Activated CD4-positive, alpha-beta T cell treated with anti-CD3 and anti-CD28 coated beads, Interleukin-2, amount 10 ng/mL, durations not matched to agents 7 days and 5 days (primary cell): ENCODE results near the gene CDON. TPM values are rescaled to one million over a fixed set of nuclear protein-coding genes. Genes with fewer than 3 reads are reported as not detected.
A peak's percentile ranks its signal among the peaks of the same experiment; 100 is the strongest.

Experiments used
- CTCF ChIA-PET: fragments of 350-600 bp; sonication (Branson Sonifier 250); formaldehyde crosslinking; loops from one replicate; lab custom pipeline; 2021; ENCODE audit warnings: antibody characterized with exemption; lab: Charles Lee
- POLR2A ChIA-PET: fragments of 350-600 bp; sonication (Branson Sonifier 250); formaldehyde crosslinking; loops from one replicate; lab custom pipeline; 2021; ENCODE audit warnings: antibody characterized with exemption; lab: Charles Lee
- DNase-seq: peaks from one replicate; pipeline ENCODE4 v3.0.0-alpha.2; 2020
- H3K27ac Mint-ChIP-seq: one replicate; pipeline ENCODE4 v1.8.0; 2021; ENCODE audit warnings: mild to moderate bottlenecking, moderate library complexity, mixed read lengths
- H3K27me3 Mint-ChIP-seq: one replicate; pipeline ENCODE4 v1.8.0; 2021; ENCODE audit warnings: mixed read lengths
- H3K36me3 Mint-ChIP-seq: one replicate; pipeline ENCODE4 v1.8.0; 2021; ENCODE audit warnings: low read depth, mixed read lengths
- H3K4me1 Mint-ChIP-seq: one replicate; pipeline ENCODE4 v1.8.0; 2021; ENCODE audit warnings: mixed read lengths
- H3K4me3 Mint-ChIP-seq: one replicate; pipeline ENCODE4 v1.8.0; 2021; ENCODE audit warnings: mild to moderate bottlenecking, moderate library complexity, mixed read lengths
- H3K9me3 Mint-ChIP-seq: one replicate; pipeline ENCODE4 v1.8.0; 2021; ENCODE audit warnings: mixed read lengths
- total RNA-seq, 2 experiments: library from RNA; stranded (reverse); gene quantifications; one replicate each; pipeline ENCODE4 v1.2.3, GENCODE V29; 2021

The CDON gene
- total RNA-seq, 2 experiments from 2014 or later = 2.6 to 3.4 TPM

GRCh38 chr11:125946712-125947418, 115.8 kb downstream of the CDON start:
- no peak for DNase-seq
- H3K4me3 Mint-ChIP-seq = no peak overlapping the region
- ChIA-PET CTCF (no interaction called here), POLR2A (no interaction called here)
- H3K9me3 Mint-ChIP-seq = no peaks in the 10 kb centered on the region
- H3K36me3 Mint-ChIP-seq = no peaks in the 10 kb centered on the region
- no peak overlapping the region for H3K27ac Mint-ChIP-seq
- H3K27me3 Mint-ChIP-seq = no peaks in the 10 kb centered on the region
- H3K4me1 Mint-ChIP-seq = peaks cover 4% of the 10 kb centered on the region

GRCh38 chr11:125945797-125946520, 116.7 kb downstream of the CDON start, which contains the start of gene VSIG10L2:
Gene VSIG10L2 (plus strand): TSS chr11:125946044. CDS start chr11:125946056, 12 bp downstream.
- no peaks in the 10 kb centered on the region for H3K27me3 Mint-ChIP-seq
- no peaks in the 10 kb centered on the region for H3K36me3 Mint-ChIP-seq
- H3K9me3 Mint-ChIP-seq = no peaks in the 10 kb centered on the region
- no peak within 1 kb of the TSS for H3K27ac Mint-ChIP-seq
- peaks cover 4% of the 10 kb centered on the region for H3K4me1 Mint-ChIP-seq
- no peak within 1 kb of the TSS for H3K4me3 Mint-ChIP-seq
- CTCF ChIA-PET = interaction anchor here (0.7 to 0.8 kb wide), 2 partner anchors 16 to 847 kb away, joined by 3 read pairs; no protein-coding TSS in a partner anchor
- DNase-seq = no peak
- POLR2A ChIA-PET = no interaction called here

DNA sequence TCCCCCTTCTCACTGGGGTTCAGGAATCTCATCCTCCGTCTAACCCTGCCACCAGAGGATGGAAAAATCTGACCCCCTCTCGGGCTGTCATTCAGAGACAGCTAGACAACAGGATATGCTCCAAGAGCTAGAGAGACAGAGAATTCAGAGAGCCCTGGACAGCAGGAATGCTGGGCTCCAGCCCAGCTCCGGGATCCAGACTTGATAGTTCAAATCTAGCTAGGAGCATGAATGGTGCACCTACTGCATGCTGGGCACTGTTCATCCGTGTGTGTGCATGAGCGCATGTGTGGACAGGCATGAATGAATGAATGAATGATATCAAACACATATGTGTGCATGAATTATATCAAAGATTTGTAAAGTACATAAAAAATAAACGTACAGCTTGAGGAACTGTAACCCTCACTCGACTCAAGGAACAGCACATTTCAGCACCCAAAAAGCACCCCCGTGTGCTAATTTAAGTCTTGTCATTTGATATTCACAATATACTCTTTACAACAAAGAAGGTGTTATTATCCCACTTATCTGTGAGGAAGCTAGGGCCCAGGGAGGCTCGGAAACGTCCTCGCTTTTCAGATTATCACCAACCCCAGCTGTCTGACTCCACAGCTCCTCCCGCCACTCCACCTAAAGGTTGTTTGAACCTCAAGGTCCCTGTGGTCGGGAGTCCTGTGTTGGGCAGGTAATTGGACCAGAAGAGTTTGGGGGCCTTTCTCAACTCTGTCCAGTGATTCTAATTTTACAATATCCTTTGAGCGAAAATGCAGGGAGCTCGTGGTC, 117.5 kb downstream of the CDON start:
- peaks cover 4% of the 10 kb centered on the region for H3K4me1 Mint-ChIP-seq
- no peak for DNase-seq
- CTCF ChIA-PET = interaction anchor here (0.8 kb wide), 1 partner anchor 15 kb away, joined by 3 read pairs; no protein-coding TSS in a partner anchor
- no peaks in the 10 kb centered on the region for H3K9me3 Mint-ChIP-seq
- no peaks in the 10 kb centered on the region for H3K36me3 Mint-ChIP-seq
- H3K27ac Mint-ChIP-seq = no peak overlapping the region
- POLR2A ChIA-PET = no interaction called here
- H3K27me3 Mint-ChIP-seq = no peaks in the 10 kb centered on the region
- H3K4me3 Mint-ChIP-seq = no peak overlapping the region

GRCh38 chr11:125944350-125945010, 118.2 kb downstream of the CDON start:
- Mint-ChIP-seq H3K9me3 (no peaks in the 10 kb centered on the region), H3K36me3 (no peaks in the 10 kb centered on the region), H3K4me3 (no peak overlapping the region), H3K27ac (no peak overlapping the region), H3K4me1 (peaks cover 4% of the 10 kb centered on the region), H3K27me3 (no peaks in the 10 kb centered on the region)
- CTCF ChIA-PET = interaction anchor here (1.3 kb wide), 1 partner anchor 10 kb away, joined by 3 read pairs; no protein-coding TSS in a partner anchor
- no peak for DNase-seq
- POLR2A ChIA-PET = no interaction called here

- peaks cover 6% of the 10 kb centered on the region for H3K4me1 Mint-ChIP-seq
- CTCF ChIA-PET = interaction anchor here (0.6 to 1.3 kb wide), 2 partner anchors 9 to 1353 kb away, joined by 3 read pairs; no protein-coding TSS in a partner anchor
- POLR2A ChIA-PET = no interaction called here
- H3K27ac Mint-ChIP-seq = no peak overlapping the region
- H3K27me3 Mint-ChIP-seq = no peaks in the 10 kb centered on the region
- no peak for DNase-seq
- no peaks in the 10 kb centered on the region for H3K9me3 Mint-ChIP-seq
- H3K36me3 Mint-ChIP-seq = no peaks in the 10 kb centered on the region
- H3K4me3 Mint-ChIP-seq = no peak overlapping the region
These were observed 118.9 kb downstream of the CDON start for GRCh38 chr11:125943661-125944349.

DNA sequence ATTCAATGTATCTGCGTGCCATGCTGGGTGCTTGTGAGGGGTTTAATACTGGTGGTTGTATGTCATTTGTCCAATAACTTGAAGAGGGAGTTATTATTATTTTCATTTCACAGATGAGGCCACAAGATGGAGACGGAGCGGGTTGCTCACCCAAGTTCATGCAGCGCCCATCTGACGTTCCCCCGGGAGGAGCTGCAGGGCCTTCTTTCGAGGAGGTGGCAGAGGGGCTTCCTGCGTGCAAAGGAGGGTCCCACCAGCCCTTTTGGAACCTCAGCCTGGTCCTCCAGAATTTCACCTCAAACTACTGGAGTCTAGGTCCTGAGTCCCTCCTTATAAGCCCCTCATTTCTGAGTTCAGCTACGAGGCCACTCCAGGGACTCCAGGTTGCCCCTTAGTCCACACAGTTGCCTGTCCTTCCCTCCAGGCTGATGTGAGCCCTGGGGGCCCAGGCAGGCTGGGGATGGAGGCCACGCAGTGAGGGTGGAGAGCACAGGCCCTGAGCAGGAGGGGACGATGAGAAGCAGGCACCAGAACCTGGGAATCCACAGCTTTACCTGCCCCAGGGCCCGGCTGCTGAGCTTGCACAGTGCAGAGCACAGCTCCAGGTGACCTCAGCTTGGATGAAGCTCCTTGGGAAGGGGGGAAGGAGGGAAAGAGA, 119.8 kb downstream of the CDON start:
- Mint-ChIP-seq H3K9me3 (no peaks in the 10 kb centered on the region), H3K36me3 (no peaks in the 10 kb centered on the region), H3K27me3 (no peaks in the 10 kb centered on the region), H3K4me3 (no peak overlapping the region), H3K27ac (no peak overlapping the region), H3K4me1 (peaks cover 15% of the 10 kb centered on the region)
- no peak for DNase-seq
- ChIA-PET POLR2A (no interaction called here), CTCF (interaction anchor here (0.6 to 1.3 kb wide), 4 partner anchors 8 to 1352 kb away, joined by 3 read pairs; no protein-coding TSS in a partner anchor)

DNA sequence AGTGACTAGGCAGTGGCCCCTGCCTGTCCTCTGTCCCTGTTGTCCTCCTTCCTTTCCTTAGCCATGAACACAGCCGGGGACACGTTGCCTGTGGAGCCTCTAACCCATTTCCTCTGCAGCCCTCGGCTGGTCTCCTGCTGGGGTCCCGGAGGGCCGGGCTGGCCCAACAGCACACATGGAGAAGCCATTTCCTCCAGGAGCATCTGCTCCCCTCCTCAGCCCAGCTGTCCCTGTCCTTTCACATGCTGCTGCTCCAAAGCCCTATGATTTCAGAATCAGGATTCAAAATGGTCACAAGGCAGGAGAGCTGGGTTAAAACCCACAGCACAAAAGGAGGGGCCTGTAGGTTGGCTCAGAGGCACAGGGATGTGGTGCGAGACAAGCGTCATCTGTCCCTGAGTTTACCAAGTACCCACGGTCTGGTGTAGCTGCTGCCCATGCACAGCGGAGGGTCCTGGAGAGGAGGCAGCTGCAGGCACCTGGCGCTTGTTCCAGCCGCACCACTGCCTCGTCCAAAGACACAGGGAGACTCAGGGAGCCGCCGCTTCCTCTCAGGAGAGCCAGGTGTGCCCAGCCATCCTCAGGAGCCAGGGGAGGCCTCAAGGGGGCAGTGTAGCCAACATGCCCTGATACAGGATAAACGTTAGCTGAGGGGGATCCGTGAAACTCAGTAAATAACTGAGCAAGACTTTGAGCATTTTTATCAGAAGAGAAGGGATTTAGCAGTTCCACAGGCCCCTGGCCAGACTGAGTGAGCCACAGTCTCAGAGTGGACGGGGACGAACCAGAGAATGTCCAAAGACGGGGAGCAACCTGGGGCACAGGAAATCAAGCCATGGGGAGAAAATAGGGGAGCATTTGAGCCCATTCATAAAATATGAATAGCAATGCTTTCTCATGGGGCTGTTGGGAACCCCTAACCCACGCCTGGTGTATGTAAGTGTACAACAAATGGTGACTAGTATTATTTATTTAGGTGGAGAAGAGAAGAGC, 120.8 kb downstream of the CDON start:
- Mint-ChIP-seq H3K9me3 (no peaks in the 10 kb centered on the region), H3K27me3 (no peaks in the 10 kb centered on the region), H3K4me3 (no peak overlapping the region), H3K4me1 (peaks cover 17% of the 10 kb centered on the region), H3K36me3 (no peaks in the 10 kb centered on the region), H3K27ac (no peak overlapping the region)
- DNase-seq = peak; percentile 57
- ChIA-PET POLR2A (no interaction called here), CTCF (interaction anchor here (0.6 to 1.6 kb wide), 4 partner anchors 19 to 251 kb away, joined by 3 read pairs; no protein-coding TSS in a partner anchor)

GRCh38 chr11:125941267-125941618, 121.4 kb downstream of the CDON start:
- no peaks in the 10 kb centered on the region for H3K9me3 Mint-ChIP-seq
- no peak overlapping the region for H3K4me3 Mint-ChIP-seq
- CTCF ChIA-PET = interaction anchor here (0.9 to 1.6 kb wide), 3 partner anchors 9 to 21 kb away, joined by 3 read pairs; no protein-coding TSS in a partner anchor

DNA sequence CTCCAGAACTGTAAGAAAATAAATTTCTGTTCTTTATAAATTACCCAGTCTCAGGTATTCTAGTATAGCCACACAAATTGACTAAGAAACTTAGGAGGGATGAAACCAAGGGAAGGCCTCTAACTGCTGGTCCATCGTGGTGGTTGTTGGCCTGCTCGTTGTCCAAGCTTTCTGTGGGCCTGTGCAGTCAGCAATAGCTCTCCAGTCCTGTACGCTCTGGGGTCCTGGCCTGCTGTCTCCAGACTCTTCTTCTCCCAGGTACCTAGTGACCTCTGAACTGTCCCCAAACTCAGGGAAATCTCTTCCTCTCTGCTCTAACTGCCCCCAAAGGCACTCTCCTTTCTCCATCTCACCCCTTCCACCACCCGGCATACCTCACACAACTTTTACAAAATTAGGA, 122.5 kb downstream of the CDON start:
- H3K27me3 Mint-ChIP-seq = no peaks in the 10 kb centered on the region
- H3K4me3 Mint-ChIP-seq = no peak overlapping the region
- ChIA-PET CTCF (interaction anchor here (0.5 to 0.9 kb wide), 5 partner anchors 10 to 626 kb away, joined by 3 to 5 read pairs (median 4); no protein-coding TSS in a partner anchor), POLR2A (no interaction called here)
- DNase-seq = no peak
- no peak overlapping the region for H3K27ac Mint-ChIP-seq
- no peaks in the 10 kb centered on the region for H3K9me3 Mint-ChIP-seq
- H3K36me3 Mint-ChIP-seq = no peaks in the 10 kb centered on the region
- H3K4me1 Mint-ChIP-seq = peaks cover 17% of the 10 kb centered on the region

More at GRCh38 chr11:125941267-125941618, 121.4 kb downstream of the CDON start:
- POLR2A ChIA-PET = no interaction called here
- Mint-ChIP-seq H3K4me1 (peaks cover 17% of the 10 kb centered on the region), H3K36me3 (no peaks in the 10 kb centered on the region), H3K27me3 (no peaks in the 10 kb centered on the region), H3K27ac (no peak overlapping the region)
- DNase-seq = no peak

GRCh38 chr11:125939081-125939521, 123.6 kb downstream of the CDON start:
- no peak for DNase-seq
- Mint-ChIP-seq H3K36me3 (no peaks in the 10 kb centered on the region), H3K9me3 (no peaks in the 10 kb centered on the region), H3K4me3 (no peak overlapping the region), H3K27ac (peak overlapping the region; percentile 54), H3K27me3 (no peaks in the 10 kb centered on the region), H3K4me1 (peaks cover 17% of the 10 kb centered on the region)
- POLR2A ChIA-PET = no interaction called here
- CTCF ChIA-PET = no interaction called here
